ENCODE results near the gene MAST3.

- TF ChIP-seq POLR2A (IDR thresholded peaks at IDR 0.05; ENCODE audit: low read depth, low read length) = no peak
- TF ChIP-seq SPI1 (IDR thresholded peaks at IDR 0.05; ENCODE audit: low read depth, low read length) = no peak
These were observed 13.1 kb downstream of the MAST3 start for GRCh38 chr19:18110609-18111232.

Data from GM12891 (cell line).